Smooth muscle cell (in vitro differentiated cells): ENCODE data around the gene TMEM14C. TPM values are rescaled to one million over a fixed set of nuclear protein-coding genes. Genes with fewer than 3 reads are reported as not detected.

Experiments used
- DNase-seq: peaks from one replicate; lab custom pipeline; 2025; ENCODE audit not compliant: unreplicated experiment; lab: John Stamatoyannopoulos, UW
- H2AFZ ChIP-seq: fragments of 200-600 bp; sonication (generic); 2 replicates; pipeline ENCODE4 v1.6.0; 2016; ENCODE audit warnings: antibody characterized with exemption, low read depth, mild to moderate bottlenecking
- H3F3A ChIP-seq: fragments of 200-600 bp; sonication (generic); 2 replicates; pipeline ENCODE4 v1.6.0; 2017; ENCODE audit warnings: antibody characterized with exemption, low read depth
- H3K27ac ChIP-seq: fragments of 200-600 bp; sonication (generic); 2 replicates; pipeline ENCODE4 v1.5.1; 2016; ENCODE audit warnings: low read depth, mild to moderate bottlenecking
- H3K27me3 ChIP-seq: fragments of 200-600 bp; sonication (generic); 2 replicates; pipeline ENCODE4 v1.6.1; 2016; ENCODE audit warnings: low read depth, mild to moderate bottlenecking
- H3K36me3 ChIP-seq: fragments of 200-600 bp; sonication (generic); 2 replicates; pipeline ENCODE4 v1.5.1; 2016; ENCODE audit warnings: low read depth
- H3K4me1 ChIP-seq: fragments of 200-600 bp; sonication (generic); 2 replicates; pipeline ENCODE4 v1.5.1; 2016; ENCODE audit warnings: low read depth
- H3K4me2 ChIP-seq: fragments of 200-600 bp; sonication (generic); 2 replicates; pipeline ENCODE4 v1.6.0; 2016; ENCODE audit warnings: mild to moderate bottlenecking
- H3K4me3 ChIP-seq: fragments of 200-600 bp; sonication (generic); 2 replicates; pipeline ENCODE4 v1.5.1; 2016; ENCODE audit warnings: mild to moderate bottlenecking
- H3K79me2 ChIP-seq: fragments of 200-600 bp; sonication (generic); 2 replicates; pipeline ENCODE4 v1.6.0; 2016; ENCODE audit warnings: low read depth, mild to moderate bottlenecking
- H3K9ac ChIP-seq: fragments of 200-600 bp; sonication (generic); 2 replicates; pipeline ENCODE4 v1.6.0; 2016; ENCODE audit warnings: low read depth
- H3K9me3 ChIP-seq: fragments of 200-600 bp; sonication (generic); replicated peaks from 2 replicates; pipeline ENCODE4 v1.5.1; 2016; ENCODE audit warnings: low read depth
- H4K20me1 ChIP-seq: fragments of 200-600 bp; sonication (generic); 2 replicates; pipeline ENCODE4 v1.6.0; 2016; ENCODE audit warnings: low read depth
- CTCF ChIP-seq: fragments of 200-600 bp; sonication (generic); IDR thresholded peaks from 2 replicates; pipeline ENCODE4 v1.5.1; 2017; ENCODE audit warnings: borderline replicate concordance, mild to moderate bottlenecking, antibody characterized with exemption; ENCODE audit not compliant: insufficient read depth, poor library complexity, severe bottlenecking
- WGBS: methylation state at CpG from one replicate; pipeline ENCODE4 v1.1.7; 2016; ENCODE audit warnings: low lambda C conversion rate; 5-methylcytosine and 5-hydroxymethylcytosine counted together
- polyA plus RNA-seq: library from polyadenylated mRNA; unstranded; fragments of >200 nt; fragmentation: Nextera tagmentation; extraction: Ambion mirVana; gene quantifications from 2 replicates; pipeline ENCODE4 v1.2.1, GENCODE V29; 2016
- total RNA-seq: library from RNA; depleted of rRNA; stranded (reverse); fragments of >200 nt; gene quantifications from 2 replicates; pipeline ENCODE4 v1.2.3, GENCODE V29; 2014

Gene TMEM14C
- total and polyA plus RNA-seq, 2 experiments from 2014 or later: 180 TPM

- Histone ChIP-seq H3F3A (peaks cover 12% of the 10 kb centered on the region), H3K4me3 (peak overlapping the region; percentile 85), H4K20me1 (no peaks in the 10 kb centered on the region), H3K27ac (peak overlapping the region; percentile 98), H3K9me3 (no peaks in the 10 kb centered on the region), H2AFZ (peak overlapping the region; percentile 23), H3K4me2 (peak overlapping the region; percentile 99), H3K79me2 (peaks cover 38% of the 10 kb centered on the region), H3K27me3 (no peaks in the 10 kb centered on the region), H3K4me1 (peaks cover 43% of the 10 kb centered on the region), H3K36me3 (no peaks in the 10 kb centered on the region), H3K9ac (peak overlapping the region; percentile 95)
- no peak for TF ChIP-seq CTCF
- DNase-seq: no peak
- 40% methylated on average over 8 of the region's 8 CpGs for WGBS
Measured at GRCh38 chr6:10692965-10693538, 29.8 kb upstream of the TMEM14C start.

GRCh38 chr6:10694302-10695085, 28.4 kb upstream of the TMEM14C start, which contains the start of the genes C6orf52 and PAK1IP1:
C6orf52 (minus strand) TSS chr6:10694616; CDS start chr6:10687550, 7,066 bp downstream.
PAK1IP1 (plus strand) TSS chr6:10694972; CDS start chr6:10694986, 14 bp downstream.
- Histone ChIP-seq H3K27ac (peak within 1 kb of the TSS; percentile 98), H3F3A (peaks cover 12% of the 10 kb centered on the region), H3K4me2 (peak within 1 kb of the TSS; percentile 99), H3K27me3 (no peaks in the 10 kb centered on the region), H3K4me3 (peak within 1 kb of the TSS; percentile 85), H3K9ac (peak within 1 kb of the TSS; percentile 95), H3K36me3 (no peaks in the 10 kb centered on the region), H4K20me1 (no peaks in the 10 kb centered on the region), H3K79me2 (peaks cover 38% of the 10 kb centered on the region), H3K4me1 (peaks cover 43% of the 10 kb centered on the region), H2AFZ (peak within 1 kb of the TSS; percentile 95), H3K9me3 (no peaks in the 10 kb centered on the region)
- no peak for TF ChIP-seq CTCF
- peak; percentile 64 for DNase-seq
- 1% methylated on average over 53 of the region's 53 CpGs for WGBS

- Histone ChIP-seq H3K4me3 (peak overlapping the region; percentile 85), H3K9me3 (no peaks in the 10 kb centered on the region), H3F3A (peaks cover 12% of the 10 kb centered on the region), H3K79me2 (peaks cover 41% of the 10 kb centered on the region), H3K27ac (peak overlapping the region; percentile 98), H3K4me1 (peaks cover 42% of the 10 kb centered on the region), H4K20me1 (no peaks in the 10 kb centered on the region), H3K27me3 (no peaks in the 10 kb centered on the region), H3K36me3 (peaks cover under 1% of the 10 kb centered on the region), H3K9ac (peak overlapping the region; percentile 95), H2AFZ (peak overlapping the region; percentile 95), H3K4me2 (peak overlapping the region; percentile 99)
- DNase-seq: no peak
- TF ChIP-seq CTCF: no peak
- WGBS: 1% methylated on average over 17 of the region's 17 CpGs
Measured at GRCh38 chr6:10695086-10695657, 27.7 kb upstream of the TMEM14C start.
